GM21528 (cell line): ENCODE results near the gene SP140.

ENCODE experiments used
- ATAC-seq: cut with Tn5 transposase; IDR thresholded peaks from one replicate; pipeline ENCODE4 v1.9.1; 2021; ENCODE audit warnings: mild to moderate bottlenecking, moderate library complexity; ENCODE audit not compliant: unreplicated experiment, low FRiP score

SP140 gene

DNA sequence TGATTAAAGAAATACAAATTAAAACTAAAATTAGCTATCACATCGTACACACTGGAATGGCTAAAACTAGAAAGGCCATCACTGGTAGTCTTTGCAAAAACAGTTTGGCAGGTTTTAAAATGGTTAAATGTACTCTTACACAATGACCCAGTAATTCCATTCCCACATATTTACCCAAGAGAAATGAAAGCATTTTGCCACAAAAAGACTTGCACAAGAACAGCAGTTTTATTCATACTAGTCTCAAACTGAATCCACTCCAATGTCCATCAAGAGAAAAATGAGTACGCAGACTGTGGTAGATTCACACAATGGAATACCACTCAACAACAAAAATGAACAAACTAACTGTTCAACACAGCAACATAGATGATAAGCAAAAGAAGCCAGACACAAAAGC, 130.5 kb downstream of the SP140 start:
- no peak for ATAC-seq

DNA sequence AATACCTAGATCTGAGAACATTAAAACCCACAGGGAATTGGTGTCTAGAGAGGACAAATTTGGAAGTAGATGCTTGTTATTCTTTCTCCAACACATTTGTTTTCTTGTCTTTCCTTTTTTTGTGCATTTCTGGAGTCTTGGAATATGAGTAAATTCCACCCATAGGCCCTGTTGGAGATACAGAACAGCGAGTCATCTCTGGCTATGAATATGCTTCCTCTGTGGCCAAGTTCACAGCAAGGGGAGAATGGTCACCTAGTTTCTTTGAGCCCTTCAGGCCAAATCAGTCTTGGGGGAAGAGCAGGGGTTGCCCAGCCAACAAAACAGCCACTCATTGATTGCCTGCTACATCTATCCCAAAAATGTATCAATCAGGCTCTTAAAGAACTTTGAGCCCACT, 132.8 kb downstream of the SP140 start:
- no peak for ATAC-seq

- no peak for ATAC-seq
Measured at GRCh38 chr2:230360028-230360427, 134.5 kb downstream of the SP140 start.

GRCh38 chr2:230362030-230362691, 136.6 kb downstream of the SP140 start:
- ATAC-seq, result no peak
